GM15510 (cell line): ENCODE measurements around the gene ANOS1.

Experiments used
- POLR2A ChIP-seq: IDR thresholded peaks from 3 replicates; pipeline ENCODE4 v1.6.1; 2011; ENCODE audit warnings: borderline replicate concordance; ENCODE audit not compliant: insufficient read length; ENCODE audit errors: extremely low read depth

Gene ANOS1

GRCh38 chrX:8672176-8672575, 59.8 kb downstream of the ANOS1 start:
- no peak for TF ChIP-seq POLR2A

DNA sequence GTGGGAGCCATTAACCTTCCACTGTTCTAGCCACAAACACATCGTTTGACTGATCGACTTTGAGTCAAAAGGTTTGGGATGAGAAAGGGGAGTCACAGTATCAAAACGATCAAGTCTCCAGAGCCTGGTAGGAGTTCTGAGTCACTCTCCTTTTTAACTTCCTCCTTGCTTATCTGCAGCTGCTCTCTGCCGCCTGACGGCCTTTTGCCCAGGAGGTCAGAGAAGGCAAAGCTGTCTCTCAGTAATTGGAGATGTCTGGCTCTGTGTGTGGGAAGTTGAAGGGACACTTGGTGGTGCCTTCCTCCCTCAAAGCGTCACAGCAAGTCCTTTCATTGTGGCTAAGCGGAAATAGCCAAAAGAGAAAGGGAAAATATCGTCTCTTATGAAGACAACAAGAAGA, 63.1 kb downstream of the ANOS1 start:
- no peak for TF ChIP-seq POLR2A

GRCh38 chrX:8663325-8663724, 68.6 kb downstream of the ANOS1 start:
- no peak for TF ChIP-seq POLR2A

DNA sequence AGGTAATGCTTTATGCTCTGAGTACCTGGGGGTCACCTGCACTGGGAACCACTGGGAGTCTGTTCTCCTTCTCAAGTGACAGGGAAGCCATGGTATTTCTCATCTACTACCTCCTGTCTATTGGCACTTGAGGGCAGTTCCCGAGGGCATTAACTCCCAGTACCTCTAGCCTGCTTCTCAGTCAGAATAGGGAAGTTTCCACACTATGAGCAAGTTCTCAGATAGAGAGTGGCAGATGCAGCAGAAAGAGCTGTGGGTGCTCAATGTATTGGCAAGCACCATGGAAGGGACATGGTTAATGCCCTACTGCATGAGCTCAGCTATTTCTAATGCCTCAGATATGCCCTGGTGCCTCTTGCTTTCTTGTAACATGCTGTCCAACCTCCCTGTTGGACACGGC, 74.1 kb downstream of the ANOS1 start:
- TF ChIP-seq POLR2A, result no peak

DNA sequence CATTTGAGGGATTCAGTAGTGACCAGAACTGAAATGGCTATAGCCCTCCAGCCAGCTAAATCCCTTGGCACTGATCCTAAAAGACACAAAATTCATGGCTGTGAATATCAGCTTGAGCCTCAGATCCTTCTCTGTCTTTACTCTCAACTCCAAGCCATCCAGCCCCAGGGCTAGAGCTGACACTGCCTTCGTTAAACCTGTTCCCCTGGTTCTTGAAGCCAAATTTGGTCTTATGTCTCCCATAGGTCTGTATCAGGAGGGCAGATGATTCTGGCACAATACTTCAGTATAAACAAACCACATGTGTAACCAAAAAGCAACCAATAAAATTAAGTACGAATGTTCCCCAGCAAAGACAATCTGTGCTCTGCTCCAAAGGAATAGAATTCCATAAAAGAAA, 78.0 kb downstream of the ANOS1 start:
- no peak for TF ChIP-seq POLR2A

DNA sequence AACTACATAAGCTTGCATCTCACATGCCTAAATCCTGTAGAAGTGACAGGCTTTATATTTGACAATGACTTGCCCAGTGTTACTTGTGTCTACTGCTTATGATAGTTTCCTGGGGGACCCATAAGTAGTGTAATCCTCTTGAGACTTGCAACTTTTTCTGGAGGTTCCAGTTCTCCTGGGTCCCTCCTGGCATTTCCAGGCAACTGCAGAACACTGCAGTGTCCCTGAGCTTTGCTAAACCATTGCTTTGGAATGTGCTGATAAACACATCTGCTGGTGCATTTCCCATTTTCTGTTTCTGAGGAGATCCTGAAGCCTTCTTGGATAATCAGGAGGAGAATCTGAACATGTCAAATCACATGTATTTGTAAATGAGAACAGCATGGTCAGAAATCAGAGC, 82.0 kb downstream of the ANOS1 start:
- TF ChIP-seq POLR2A, result no peak

- no peak for TF ChIP-seq POLR2A
These were observed 84.8 kb downstream of the ANOS1 start for GRCh38 chrX:8647176-8647575.

DNA sequence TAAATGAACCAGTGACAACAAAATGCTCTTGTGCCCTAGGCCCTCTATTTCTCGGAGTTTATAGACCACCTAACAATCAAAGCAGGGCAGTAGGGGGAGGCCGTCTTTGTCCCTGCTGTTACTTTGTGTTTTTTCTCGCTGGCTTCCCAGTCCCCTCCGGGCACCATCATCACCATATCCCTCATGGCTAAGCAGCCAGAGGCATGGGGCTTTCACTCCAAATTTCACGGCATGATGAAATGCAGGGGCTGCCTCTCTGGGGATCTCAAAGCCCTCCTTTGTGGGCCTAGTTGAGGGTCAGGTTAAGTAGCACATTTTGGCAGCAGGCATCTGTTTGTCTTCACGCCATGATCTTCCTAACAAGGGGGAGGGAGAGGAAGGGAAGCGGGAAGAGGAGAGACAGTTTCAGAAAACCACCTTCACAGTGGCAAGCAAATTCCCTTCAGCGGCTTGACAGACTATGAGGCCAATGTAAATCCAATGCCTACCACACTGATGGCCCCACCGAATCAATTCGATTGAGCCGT, 91.9 kb downstream of the ANOS1 start:
- no peak for TF ChIP-seq POLR2A

GRCh38 chrX:8636497-8636896, 95.4 kb downstream of the ANOS1 start:
- TF ChIP-seq POLR2A, result no peak

- no peak for TF ChIP-seq POLR2A
These were observed 96.1 kb downstream of the ANOS1 start for GRCh38 chrX:8635812-8636211.

DNA sequence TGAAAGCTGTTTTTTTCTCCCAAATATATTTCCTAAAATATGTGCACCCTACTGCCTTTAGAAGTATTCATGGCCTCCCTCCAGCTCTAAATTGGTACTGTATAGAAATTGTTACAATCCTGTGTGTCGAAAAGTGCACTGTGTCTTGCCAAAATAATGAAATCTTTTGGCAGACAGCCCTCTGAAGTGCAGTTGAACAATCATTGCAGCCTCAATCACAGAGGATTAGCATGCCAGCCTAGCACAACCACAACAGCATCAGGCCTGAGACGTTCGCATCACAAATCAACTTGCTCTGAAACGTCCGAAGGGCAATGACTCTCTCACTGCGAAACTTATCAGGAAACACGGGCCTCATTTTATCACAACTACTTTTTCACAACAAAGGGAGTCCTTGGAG, 99.0 kb downstream of the ANOS1 start:
- TF ChIP-seq POLR2A, result no peak

DNA sequence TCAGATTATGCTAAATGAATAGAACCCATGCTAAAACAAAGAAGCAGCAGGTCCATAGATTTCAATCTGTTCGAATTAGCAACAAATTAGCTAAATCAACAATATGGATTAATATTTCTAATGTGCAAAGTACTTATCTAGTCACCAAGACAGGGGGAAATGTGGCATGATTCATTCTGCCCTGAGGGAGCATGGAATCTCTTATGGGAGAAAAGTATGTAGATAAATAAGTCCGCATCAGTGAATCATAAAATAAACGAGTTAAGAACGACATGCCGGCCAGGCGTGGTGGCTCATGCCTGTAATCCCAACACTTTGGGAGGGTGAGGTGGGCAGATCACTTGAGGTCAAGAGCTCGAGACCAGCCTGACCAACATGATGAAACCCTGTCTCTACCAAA, 102.1 kb downstream of the ANOS1 start:
- TF ChIP-seq POLR2A, result no peak

DNA sequence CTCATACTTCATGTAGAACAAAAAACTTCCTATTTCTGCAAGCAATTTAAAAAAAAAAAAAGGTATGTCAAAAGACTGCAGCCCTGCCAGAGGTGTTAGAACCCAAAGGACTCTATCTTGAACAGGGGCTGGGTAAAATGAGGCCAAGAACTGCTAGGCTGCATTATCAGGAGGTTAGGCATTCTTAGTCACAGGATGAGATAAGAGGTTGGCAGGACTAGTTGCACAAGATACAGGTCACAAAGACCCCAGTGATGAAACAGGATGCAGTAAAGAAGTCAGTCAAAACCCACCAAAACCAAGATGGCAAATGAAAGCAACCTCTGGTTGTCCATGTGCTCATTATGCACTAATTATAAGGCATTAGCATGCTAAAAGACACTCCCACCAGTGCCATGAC, 104.1 kb downstream of the ANOS1 start:
- TF ChIP-seq POLR2A, result no peak

- no peak for TF ChIP-seq POLR2A
These were observed 124.6 kb downstream of the ANOS1 start for GRCh38 chrX:8607326-8607725.

- no peak for TF ChIP-seq POLR2A
These were observed 127.8 kb downstream of the ANOS1 start for GRCh38 chrX:8604131-8604530.

GRCh38 chrX:8591501-8591900, 140.4 kb downstream of the ANOS1 start:
- TF ChIP-seq POLR2A, result no peak

DNA sequence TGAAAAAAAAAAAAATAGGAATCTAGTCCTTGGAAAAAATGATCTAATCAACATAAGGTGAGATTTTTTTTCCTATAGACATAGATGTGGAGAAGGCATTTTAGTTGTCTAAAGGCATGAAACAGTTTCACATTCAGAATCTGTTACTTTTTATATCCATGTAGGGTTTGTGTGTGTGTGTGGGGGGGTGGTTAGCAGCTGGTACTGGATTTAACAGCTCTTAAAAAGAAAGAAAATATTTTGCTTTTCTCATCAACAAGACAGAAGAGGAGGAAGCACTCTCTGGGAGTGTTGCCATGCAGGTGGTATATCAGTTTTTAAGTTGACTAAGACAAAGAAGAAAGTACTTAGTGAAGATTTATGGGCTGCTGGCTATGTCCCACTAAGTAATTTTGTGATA, 145.0 kb downstream of the ANOS1 start:
- TF ChIP-seq POLR2A, result no peak

- TF ChIP-seq POLR2A, result no peak
These were observed 152.3 kb downstream of the ANOS1 start for GRCh38 chrX:8579602-8580001.

- TF ChIP-seq POLR2A, result no peak
These were observed 155.1 kb downstream of the ANOS1 start for GRCh38 chrX:8576821-8577220.

DNA sequence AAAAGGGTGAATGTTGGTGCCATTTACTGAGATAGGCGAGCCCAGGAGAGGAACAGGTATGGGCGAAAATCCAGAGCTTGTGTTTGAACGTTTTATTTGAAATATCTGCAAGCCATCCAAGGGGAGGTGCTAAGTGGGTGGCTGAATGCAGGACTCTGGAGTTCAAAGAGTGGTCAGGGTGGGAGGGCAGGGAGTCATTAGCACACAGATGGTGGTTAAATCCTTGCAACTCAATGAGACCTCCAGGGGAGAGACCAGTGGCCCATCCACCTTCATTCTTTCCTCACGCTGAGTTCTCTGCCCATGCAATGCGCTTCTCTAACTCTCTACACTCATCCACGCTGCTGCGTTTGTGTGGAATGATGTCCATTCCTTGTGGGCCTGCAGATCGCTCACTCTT, 166.2 kb downstream of the ANOS1 start:
- no peak for TF ChIP-seq POLR2A
